ENCODE data around the gene CYP19A1.

- TF ChIP-seq MAX (IDR thresholded peaks at IDR 0.05) (no peak), EP300 (IDR thresholded peaks at IDR 0.05; ENCODE audit: borderline replicate concordance) (no peak), YY1 (IDR thresholded peaks at IDR 0.05; ENCODE audit: low read depth) (no peak), RAD21 (IDR thresholded peaks at IDR 0.05; ENCODE audit: low read depth) (no peak)
Observed at GRCh38 chr15:51353976-51354375, 15.6 kb upstream of the CYP19A1 start.
